H1 (cell line): ENCODE measurements around the gene IBSP. TPM values are rescaled to one million over a fixed set of nuclear protein-coding genes. Genes with fewer than 3 reads are reported as not detected.

Experiments used
- CTCF ChIA-PET: fragments of 300-600 bp; sonication (Branson Sonifier 250); formaldehyde crosslinking; loops from one replicate; lab custom pipeline; 2021; ENCODE audit not compliant: partially characterized antibody; lab: Charles Lee
- POLR2A ChIA-PET: fragments of 300-600 bp; sonication (Branson Sonifier 250); formaldehyde crosslinking; loops from one replicate; lab custom pipeline; 2021; ENCODE audit warnings: inconsistent platforms; ENCODE audit not compliant: partially characterized antibody; lab: Charles Lee
- DNase-seq, 2 experiments: peaks; one replicate each; pipeline versions ENCODE4 v3.0.0 to v3.0.0-alpha.2; 2010 to 2022; ENCODE audit warnings: low spot score in 2 of 2, low read depth in 1 of 2, mixed read lengths in 1 of 2
- FAIRE-seq: peaks from 2 replicates; lab custom pipeline; 2011; peaks lifted over from hg19 to GRCh38; lab: Jason Lieb, UNC
- H2AFZ ChIP-seq: 2 replicates; pipeline ENCODE4 v1.8.1; 2012; ENCODE audit warnings: low read length, inconsistent platforms
- H2AK5ac ChIP-seq: 2 replicates; pipeline ENCODE4 v1.6.1; 2013; ENCODE audit warnings: low read depth, low read length
- H2BK120ac ChIP-seq: replicated peaks from 2 replicates; pipeline ENCODE3; 2013; ENCODE audit warnings: low read depth, low read length, inconsistent platforms
- H2BK12ac ChIP-seq: 2 replicates; pipeline ENCODE4 v1.6.1; 2013; ENCODE audit warnings: low read depth, low read length
- H2BK15ac ChIP-seq: 2 replicates; pipeline ENCODE4 v1.6.1; 2013; ENCODE audit warnings: low read length
- H2BK20ac ChIP-seq: 2 replicates; pipeline ENCODE4 v1.6.1; 2013; ENCODE audit warnings: low read length
- H2BK5ac ChIP-seq: 2 replicates; pipeline ENCODE4 v1.6.1; 2013; ENCODE audit warnings: low read depth, low read length
- H3K14ac ChIP-seq: 2 replicates; pipeline ENCODE4 v1.6.1; 2013; ENCODE audit warnings: inconsistent platforms; ENCODE audit not compliant: insufficient read length
- H3K18ac ChIP-seq: 2 replicates; pipeline ENCODE4 v1.6.1; 2013; ENCODE audit warnings: low read length; ENCODE audit errors: extremely low read depth
- H3K23ac ChIP-seq: 2 replicates; pipeline ENCODE4 v1.6.1; 2013; ENCODE audit warnings: inconsistent platforms; ENCODE audit not compliant: insufficient read length
- H3K23me2 ChIP-seq: 2 replicates; pipeline ENCODE4 v1.6.1; 2013; ENCODE audit warnings: low read depth, low read length
- H3K27ac ChIP-seq: 2 replicates; pipeline ENCODE4 v1.6.1; 2011; ENCODE audit warnings: low read depth, low read length, inconsistent platforms
- H3K27me3 ChIP-seq, 4 experiments: replicated peaks in 1 of 4; 1 replicate in 1 of 4; 2 replicates in 3 of 4; pipeline versions ENCODE4 v1.6.1 to v1.8.1; 2011 to 2013; ENCODE audit warnings: low read length in 3 of 4, mild to moderate bottlenecking in 3 of 4, inconsistent platforms in 2 of 4, mixed read lengths in 2 of 4, moderate library complexity in 1 of 4; ENCODE audit not compliant: control insufficient read depth in 3 of 4, insufficient read depth in 3 of 4; ENCODE audit errors: extremely low read depth in 1 of 4
- H3K36me3 ChIP-seq, 4 experiments: 2 replicates each; pipeline versions ENCODE4 v1.6.1 to v1.8.1; 2011 to 2013; ENCODE audit warnings: mild to moderate bottlenecking in 4 of 4, low read length in 3 of 4, moderate library complexity in 2 of 4, control low read depth in 1 of 4, inconsistent platforms in 1 of 4; ENCODE audit not compliant: insufficient read depth in 4 of 4, control insufficient read depth in 2 of 4
- H3K4ac ChIP-seq: replicated peaks from 2 replicates; pipeline ENCODE3; 2013; ENCODE audit warnings: low read length, low read depth, mixed read lengths, inconsistent platforms; ENCODE audit not compliant: insufficient read length
- H3K4me1 ChIP-seq, 4 experiments: replicated peaks in 1 of 4; 1 replicate in 1 of 4; 2 replicates in 3 of 4; pipeline versions ENCODE4 v1.6.1 to v1.8.1; 2011 to 2013; ENCODE audit warnings: low read length in 3 of 4, inconsistent platforms in 2 of 4, mixed read lengths in 1 of 4; ENCODE audit not compliant: insufficient read depth in 4 of 4, control insufficient read depth in 3 of 4
- H3K4me2 ChIP-seq, 2 experiments: 2 replicates each; pipeline versions ENCODE4 v1.6.1 to v1.8.1; 2011 to 2013; ENCODE audit warnings: low read depth in 2 of 2, low read length in 2 of 2, control low read depth in 1 of 2, inconsistent platforms in 1 of 2, mild to moderate bottlenecking in 1 of 2; ENCODE audit not compliant: insufficient read depth in 1 of 2
- H3K4me3 ChIP-seq, 4 experiments: fragments of 200-600, 300-600 bp in 1 of 4; sonication (generic), shearing (Covaris generic), sonication (Bioruptor Twin) in 1 of 4; 2 replicates each; pipeline versions ENCODE4 v1.5.1 to v1.8.1; 2011 to 2016; ENCODE audit warnings: low read length in 4 of 4, low read depth in 3 of 4, control low read depth in 2 of 4, inconsistent platforms in 2 of 4, mild to moderate bottlenecking in 2 of 4, mixed read lengths in 1 of 4, moderate library complexity in 1 of 4; ENCODE audit not compliant: insufficient read depth in 2 of 4; ENCODE audit errors: extremely low read depth in 1 of 4
- H3K56ac ChIP-seq: replicated peaks from 2 replicates; pipeline ENCODE3; 2013; ENCODE audit warnings: low read depth, mild to moderate bottlenecking, mixed read lengths, low read length, inconsistent platforms; ENCODE audit not compliant: insufficient read length
- H3K79me1 ChIP-seq: 2 replicates; pipeline ENCODE4 v1.6.1; 2013; ENCODE audit warnings: low read depth, low read length, control low read depth
- H3K79me2 ChIP-seq, 2 experiments: 2 replicates each; pipeline versions ENCODE4 v1.6.1 to v1.8.1; 2012 to 2013; ENCODE audit warnings: low read length in 2 of 2, mild to moderate bottlenecking in 2 of 2, inconsistent platforms in 1 of 2; ENCODE audit not compliant: insufficient read depth in 2 of 2, control insufficient read depth in 1 of 2
- H3K9ac ChIP-seq, 4 experiments: replicated peaks in 1 of 4; 1 replicate in 1 of 4; 2 replicates in 3 of 4; pipeline versions ENCODE4 v1.6.1 to v1.8.1; 2011 to 2013; ENCODE audit warnings: low read depth in 3 of 4, low read length in 3 of 4, control low read depth in 2 of 4, mild to moderate bottlenecking in 2 of 4, moderate library complexity in 2 of 4, inconsistent platforms in 1 of 4; ENCODE audit errors: extremely low read depth in 1 of 4
- H3K9me3 ChIP-seq, 2 experiments: 2 replicates each; pipeline versions ENCODE4 v1.6.1 to v1.8.1; 2012 to 2013; ENCODE audit warnings: mild to moderate bottlenecking in 2 of 2, moderate library complexity in 2 of 2, control low read depth in 1 of 2, inconsistent platforms in 1 of 2, low read depth in 1 of 2, low read length in 1 of 2, mixed read lengths in 1 of 2; ENCODE audit not compliant: insufficient read depth in 2 of 2
- H4K20me1 ChIP-seq, 2 experiments: replicated peaks in 1 of 2; 2 replicates each; pipeline versions ENCODE3 to v1.8.1; 2011 to 2013; ENCODE audit warnings: inconsistent platforms in 2 of 2, low read length in 2 of 2, mild to moderate bottlenecking in 1 of 2; ENCODE audit not compliant: insufficient read depth in 2 of 2, control insufficient read depth in 1 of 2
- H4K5ac ChIP-seq: 2 replicates; pipeline ENCODE4 v1.6.1; 2013; ENCODE audit warnings: low read length, low read depth, mixed read lengths, inconsistent platforms; ENCODE audit not compliant: insufficient read length
- H4K8ac ChIP-seq: 2 replicates; pipeline ENCODE4 v1.8.0; 2013; ENCODE audit warnings: mild to moderate bottlenecking, moderate library complexity, low read length, inconsistent platforms; ENCODE audit not compliant: insufficient read depth; ENCODE audit errors: extremely low read depth
- H4K91ac ChIP-seq: replicated peaks from 2 replicates; pipeline ENCODE3; 2013; ENCODE audit warnings: low read length, mixed read lengths, inconsistent platforms; ENCODE audit not compliant: insufficient read length
- ASH2L ChIP-seq: fragments of 200-600, 300-600 bp; sonication (generic); IDR thresholded peaks from one replicate; pipeline ENCODE4 v1.7.1; 2017; ENCODE audit warnings: low read length
- BCL11A ChIP-seq, 2 experiments: IDR thresholded peaks; one replicate each; pipeline ENCODE4 v1.6.1; 2011; ENCODE audit warnings: low read depth in 2 of 2, low read length in 2 of 2, mild to moderate bottlenecking in 2 of 2
- CBX5 ChIP-seq: fragments of 300-800, 300-1000 bp; sonication (generic); IDR thresholded peaks from 2 replicates; pipeline ENCODE4 v1.7.1; 2016; ENCODE audit warnings: antibody characterized with exemption, low read length, low read depth
- CEBPB ChIP-seq: IDR thresholded peaks from 2 replicates; pipeline ENCODE4 v1.6.1; 2012; ENCODE audit warnings: low read depth, low read length
- CHD1 ChIP-seq: IDR thresholded peaks from 2 replicates; pipeline ENCODE4 v1.6.1; 2012; ENCODE audit warnings: low read depth, low read length, improper control_type of control experiment
- CHD2 ChIP-seq: IDR thresholded peaks from 2 replicates; pipeline ENCODE4 v1.6.1; 2012; ENCODE audit warnings: low read length, improper control_type of control experiment
- HDAC6 ChIP-seq: IDR thresholded peaks from one replicate; pipeline ENCODE4 v1.7.1; 2012; ENCODE audit warnings: low read depth, mild to moderate bottlenecking, inconsistent platforms, low read length, moderate library complexity
- RFX5 ChIP-seq: IDR thresholded peaks from 2 replicates; pipeline ENCODE4 v1.6.1; 2011; ENCODE audit warnings: low read depth, low read length, improper control_type of control experiment, borderline replicate concordance
- SP1 ChIP-seq: IDR thresholded peaks from 2 replicates; pipeline ENCODE4 v1.6.1; 2011; ENCODE audit warnings: low read depth, low read length
- SP4 ChIP-seq: IDR thresholded peaks from 2 replicates; pipeline ENCODE4 v1.6.1; 2012; ENCODE audit warnings: low read length, inconsistent platforms
- TAF1 ChIP-seq: IDR thresholded peaks from 2 replicates; pipeline ENCODE4 v1.6.1; 2011; ENCODE audit warnings: mild to moderate bottlenecking, low read depth, low read length
- YY1 ChIP-seq: IDR thresholded peaks from 2 replicates; pipeline ENCODE4 v1.6.1; 2011; ENCODE audit warnings: low read depth, mild to moderate bottlenecking, low read length
- WGBS, 2 experiments: shearing (Covaris generic) in 1 of 2; methylation state at CpG; one replicate each; pipeline versions ENCODE4 v1.1.6 to v1.1.7; 2013 to 2015; ENCODE audit warnings: low lambda C conversion rate in 2 of 2, mixed read lengths in 2 of 2, inconsistent platforms in 1 of 2, low coverage in 1 of 2, missing lambda C conversion rate in 1 of 2; ENCODE audit not compliant: insufficient replicate concordance in 2 of 2, insufficient coverage in 1 of 2, insufficient read length in 1 of 2; ENCODE audit errors: extremely low coverage in 1 of 2, missing lambda C conversion rate in 1 of 2; 5-methylcytosine and 5-hydroxymethylcytosine counted together
- polyA plus RNA-seq, 7 experiments: library from polyadenylated mRNA; depleted of rRNA in 3 of 7; stranded (reverse) in 5 of 7; unstranded in 2 of 7; fragments of >200 nt in 5 of 7; fragments of 200-250 nt in 2 of 7; gene quantifications; 1 replicate in 5 of 7; 2 replicates in 1 of 7; 4 replicates in 1 of 7; pipeline versions ENCODE4 v1.2.1 to v1.2.3, GENCODE V29; 2011 to 2013; ENCODE audit warnings: missing spikeins in 2 of 7, mixed read lengths in 2 of 7
- total RNA-seq: library from RNA; stranded (reverse); fragmentation: NEBNext Ultra II Directional; extraction: Animal tissue kit (Norgen Biotek cat#: 25700); gene quantifications from 2 replicates; pipeline ENCODE4 v1.2.1, GENCODE V29; 2021
- TF ChIP-seq, protein P1 (sequence below), 3 experiments: IDR thresholded peaks; 1 replicate in 2 of 3; 2 replicates in 1 of 3; pipeline versions ENCODE4 v1.5.1 to v1.6.1; 2011; ENCODE audit warnings: low read length in 3 of 3, mild to moderate bottlenecking in 3 of 3, inconsistent platforms in 2 of 3, low read depth in 1 of 3, moderate library complexity in 1 of 3; ENCODE audit not compliant: insufficient read depth in 1 of 3; ENCODE audit errors: control extremely low read depth in 1 of 3

Gene IBSP
- total and polyA plus RNA-seq, 2 of the 8 experiments (the other 6 are each of a cell fraction or from before 2014, with no cell fraction given), result not detected

DNA sequence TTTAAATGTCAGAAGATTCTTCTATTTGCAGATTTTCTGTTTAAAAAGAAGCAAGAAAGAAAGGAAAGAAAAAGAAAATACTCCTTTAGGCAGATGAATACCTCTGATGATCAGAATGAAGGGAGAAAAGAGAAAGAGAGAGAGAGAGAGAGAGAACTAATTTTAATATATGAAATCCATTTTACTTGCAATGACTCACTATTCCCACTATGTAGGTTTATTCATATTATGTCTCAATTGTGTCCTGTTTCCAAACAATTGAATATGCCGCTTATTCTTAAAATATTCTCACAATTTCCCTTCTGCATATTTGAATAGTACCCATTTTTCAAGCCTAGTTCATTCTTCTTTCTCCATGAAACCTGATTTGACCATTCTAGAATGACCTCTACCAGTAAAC lies 45.1 kb downstream of the IBSP start:
- Histone ChIP-seq H2BK12ac (no peak overlapping the region), H2BK20ac (no peak overlapping the region), H4K91ac (no peak overlapping the region), H3K27ac (no peak overlapping the region), H2BK5ac (no peak overlapping the region), H3K4me1 (peaks cover 0 to 7% (median 2%) of the 10 kb centered on the region in 4 experiments; a peak in 4 of 7 replicates), H3K56ac (no peak overlapping the region), H3K9ac (no peak overlapping the region), H2AFZ (no peak overlapping the region), H3K23me2 (no peaks in the 10 kb centered on the region), H3K36me3 (no peaks in the 10 kb centered on the region), H4K8ac (no peak overlapping the region), H4K5ac (no peak overlapping the region), H3K27me3 (no peaks in the 10 kb centered on the region), H3K79me2 (no peaks in the 10 kb centered on the region), H2AK5ac (no peak overlapping the region), H3K79me1 (no peaks in the 10 kb centered on the region), H4K20me1 (no peaks in the 10 kb centered on the region), H3K4ac (no peak overlapping the region), H2BK15ac (no peak overlapping the region), H3K9me3 (no peaks in the 10 kb centered on the region), H2BK120ac (no peak overlapping the region), H3K14ac (no peak overlapping the region), H3K4me2 (no peak overlapping the region), H3K18ac (no peak overlapping the region), H3K4me3 (no peak overlapping the region), H3K23ac (no peak overlapping the region)
- DNase-seq, result no peak
- CTCF ChIA-PET, result interaction anchor here (0.8 to 2.5 kb wide), 6 partner anchors 165 to 491 kb away, joined by 3 to 11 read pairs (median 4); no protein-coding TSS in a partner anchor
- FAIRE-seq, result no peak
- 100% methylated on average over 1 of the region's 1 CpG; no CpG with 5 or more reads in 1 of the 2 experiments for WGBS, 2 experiments
- POLR2A ChIA-PET, result no interaction called here
- no peak for TF ChIP-seq HDAC6
- no peak for TF ChIP-seq TAF1
- TF ChIP-seq BCL11A (IDR thresholded peaks at IDR 0.05; ENCODE audit: low read depth in 2 of 2, low read length in 2 of 2), result no peak
- TF ChIP-seq CHD1, result no peak
- no peak for TF ChIP-seq SP1
- TF ChIP-seq RFX5, result no peak
- no peak for TF ChIP-seq SP4
- TF ChIP-seq YY1, result no peak
- no peak for TF ChIP-seq CEBPB
- TF ChIP-seq CBX5, result no peak
- no peak for TF ChIP-seq ASH2L
- TF ChIP-seq CHD2, result no peak
- TF ChIP-seq, protein P1, sequence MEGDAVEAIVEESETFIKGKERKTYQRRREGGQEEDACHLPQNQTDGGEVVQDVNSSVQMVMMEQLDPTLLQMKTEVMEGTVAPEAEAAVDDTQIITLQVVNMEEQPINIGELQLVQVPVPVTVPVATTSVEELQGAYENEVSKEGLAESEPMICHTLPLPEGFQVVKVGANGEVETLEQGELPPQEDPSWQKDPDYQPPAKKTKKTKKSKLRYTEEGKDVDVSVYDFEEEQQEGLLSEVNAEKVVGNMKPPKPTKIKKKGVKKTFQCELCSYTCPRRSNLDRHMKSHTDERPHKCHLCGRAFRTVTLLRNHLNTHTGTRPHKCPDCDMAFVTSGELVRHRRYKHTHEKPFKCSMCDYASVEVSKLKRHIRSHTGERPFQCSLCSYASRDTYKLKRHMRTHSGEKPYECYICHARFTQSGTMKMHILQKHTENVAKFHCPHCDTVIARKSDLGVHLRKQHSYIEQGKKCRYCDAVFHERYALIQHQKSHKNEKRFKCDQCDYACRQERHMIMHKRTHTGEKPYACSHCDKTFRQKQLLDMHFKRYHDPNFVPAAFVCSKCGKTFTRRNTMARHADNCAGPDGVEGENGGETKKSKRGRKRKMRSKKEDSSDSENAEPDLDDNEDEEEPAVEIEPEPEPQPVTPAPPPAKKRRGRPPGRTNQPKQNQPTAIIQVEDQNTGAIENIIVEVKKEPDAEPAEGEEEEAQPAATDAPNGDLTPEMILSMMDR (IDR thresholded peaks at IDR 0.05; ENCODE audit: control extremely low read depth in 1 of 3, insufficient read depth in 1 of 3, low read depth in 1 of 3, low read length in 3 of 3), result no peak
